Calu3 (cell line): ENCODE data around the gene SOX8. TPM values are rescaled to one million over a fixed set of nuclear protein-coding genes. Genes with fewer than 3 reads are reported as not detected.
A peak's percentile ranks its signal among the peaks of the same experiment; 100 is the strongest.

Source experiments
- Bru-seq: library from RNA; stranded (reverse); fragments of 400-500 nt; gene quantifications from one replicate; lab custom pipeline; 2021; lab: Mats Ljungman, UMichigan
- BruChase-seq, 2 experiments: library from RNA; stranded (reverse); fragments of 400-500 nt; gene quantifications; one replicate each; lab custom pipeline; 2021; lab: Mats Ljungman, UMichigan
- BruUV-seq: library from RNA; stranded (reverse); fragments of 400-500 nt; replicated peaks from 2 replicates; lab custom pipeline; 2021; lab: Mats Ljungman, UMichigan
- CTCF ChIA-PET: fragments of 300-600 bp; sonication (Branson Sonifier 250); formaldehyde crosslinking; loops from one replicate; lab custom pipeline; 2022; ENCODE audit warnings: antibody characterized with exemption; lab: Charles Lee
- DNase-seq: peaks from one replicate; pipeline ENCODE4 v3.0.0; 2022
- H3K27ac Mint-ChIP-seq: one replicate; pipeline ENCODE4 v1.8.0; 2022; ENCODE audit warnings: mixed read lengths; ENCODE audit not compliant: unreplicated experiment
- H3K27me3 Mint-ChIP-seq: one replicate; pipeline ENCODE4 v1.8.0; 2022; ENCODE audit warnings: mixed read lengths; ENCODE audit not compliant: unreplicated experiment
- H3K36me3 Mint-ChIP-seq: one replicate; pipeline ENCODE4 v1.8.0; 2022; ENCODE audit warnings: mild to moderate bottlenecking, moderate library complexity, mixed read lengths; ENCODE audit not compliant: insufficient read depth, unreplicated experiment
- H3K4me1 Mint-ChIP-seq: one replicate; pipeline ENCODE4 v1.8.0; 2022; ENCODE audit warnings: mild to moderate bottlenecking, low read depth, mixed read lengths; ENCODE audit not compliant: unreplicated experiment
- H3K4me3 Mint-ChIP-seq: one replicate; pipeline ENCODE4 v1.8.0; 2022; ENCODE audit warnings: mild to moderate bottlenecking, low read depth, moderate library complexity, mixed read lengths; ENCODE audit not compliant: unreplicated experiment
- H3K9me3 Mint-ChIP-seq: one replicate; pipeline ENCODE4 v1.8.0; 2022; ENCODE audit warnings: low read depth, mixed read lengths; ENCODE audit not compliant: unreplicated experiment
- intact Hi-C: fragments of 100-400 bp; cut with micrococcal nuclease; formaldehyde crosslinking; loops from one replicate; pipeline ENCODE4 v1.10.0; 2022; ENCODE audit not compliant: unreplicated experiment
- long read RNA-seq: library from polyadenylated mRNA; stranded (forward); transcript quantifications from one replicate; pipeline ENCODE4 v2.0.0, GENCODE V29; 2022
- total RNA-seq: library from RNA; stranded (reverse); gene quantifications from 2 replicates; pipeline ENCODE4 v1.2.3, GENCODE V29; 2022
- TF ChIP-seq, protein P1 (sequence below): fragments of 200-600 bp; IDR thresholded peaks from one replicate; pipeline ENCODE4 v1.8.0; 2022; ENCODE audit warnings: antibody characterized with exemption; ENCODE audit not compliant: unreplicated experiment

The SOX8 gene
- total RNA-seq (0.92 and 1.2 TPM in 2 replicates), Bru-seq, nascent RNA (percentile 17 among the genes with signal in this experiment), BruChase-seq, experiment 1, labeled RNA remaining after a 6-hour chase (percentile 30 among the genes with signal in this experiment), BruChase-seq, experiment 2, labeled RNA remaining after a 2-hour chase (percentile 34 among the genes with signal in this experiment)
- long read RNA-seq = 0 reads

DNA sequence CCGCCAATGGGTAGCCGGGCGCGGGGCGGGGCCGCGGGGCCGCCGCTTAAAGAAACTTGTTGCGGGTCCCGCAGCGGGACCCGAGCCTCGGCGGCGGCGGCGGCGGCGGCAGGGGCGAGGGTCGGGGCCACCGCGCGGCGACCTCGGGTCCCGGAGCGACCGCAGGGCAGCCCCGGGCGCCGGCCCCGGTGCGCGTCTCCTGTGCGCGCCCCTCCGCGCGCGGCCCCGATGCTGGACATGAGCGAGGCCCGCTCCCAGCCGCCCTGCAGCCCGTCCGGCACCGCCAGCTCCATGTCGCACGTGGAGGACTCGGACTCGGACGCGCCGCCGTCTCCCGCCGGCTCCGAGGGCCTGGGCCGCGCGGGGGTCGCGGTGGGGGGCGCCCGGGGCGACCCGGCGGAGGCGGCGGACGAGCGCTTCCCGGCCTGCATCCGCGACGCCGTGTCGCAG, at the start of gene SOX8:
TSS of gene SOX8 (plus strand) at position 76 of the 450 bp plus-strand sequence. CDS start at position 229, 153 bp downstream.
- DNase-seq = peak; percentile 50
- H3K36me3 Mint-ChIP-seq = peaks cover 6% of the 10 kb centered on the region
- peaks cover 73% of the 10 kb centered on the region for H3K27me3 Mint-ChIP-seq
- TF ChIP-seq, protein P1, sequence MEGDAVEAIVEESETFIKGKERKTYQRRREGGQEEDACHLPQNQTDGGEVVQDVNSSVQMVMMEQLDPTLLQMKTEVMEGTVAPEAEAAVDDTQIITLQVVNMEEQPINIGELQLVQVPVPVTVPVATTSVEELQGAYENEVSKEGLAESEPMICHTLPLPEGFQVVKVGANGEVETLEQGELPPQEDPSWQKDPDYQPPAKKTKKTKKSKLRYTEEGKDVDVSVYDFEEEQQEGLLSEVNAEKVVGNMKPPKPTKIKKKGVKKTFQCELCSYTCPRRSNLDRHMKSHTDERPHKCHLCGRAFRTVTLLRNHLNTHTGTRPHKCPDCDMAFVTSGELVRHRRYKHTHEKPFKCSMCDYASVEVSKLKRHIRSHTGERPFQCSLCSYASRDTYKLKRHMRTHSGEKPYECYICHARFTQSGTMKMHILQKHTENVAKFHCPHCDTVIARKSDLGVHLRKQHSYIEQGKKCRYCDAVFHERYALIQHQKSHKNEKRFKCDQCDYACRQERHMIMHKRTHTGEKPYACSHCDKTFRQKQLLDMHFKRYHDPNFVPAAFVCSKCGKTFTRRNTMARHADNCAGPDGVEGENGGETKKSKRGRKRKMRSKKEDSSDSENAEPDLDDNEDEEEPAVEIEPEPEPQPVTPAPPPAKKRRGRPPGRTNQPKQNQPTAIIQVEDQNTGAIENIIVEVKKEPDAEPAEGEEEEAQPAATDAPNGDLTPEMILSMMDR = no peak
- BruUV-seq = no TSS peak
- CTCF ChIA-PET = interaction anchor here (0.6 to 1.3 kb wide), 3 partner anchors 9 to 897 kb away, joined by 3 to 4 read pairs (median 3); no protein-coding TSS in a partner anchor
- H3K9me3 Mint-ChIP-seq = no peaks in the 10 kb centered on the region
- H3K4me3 Mint-ChIP-seq = peak within 1 kb of the TSS; percentile 97
- no peak within 1 kb of the TSS for H3K27ac Mint-ChIP-seq
- intact Hi-C loops = no loop called here
- peaks cover 20% of the 10 kb centered on the region for H3K4me1 Mint-ChIP-seq

DNA sequence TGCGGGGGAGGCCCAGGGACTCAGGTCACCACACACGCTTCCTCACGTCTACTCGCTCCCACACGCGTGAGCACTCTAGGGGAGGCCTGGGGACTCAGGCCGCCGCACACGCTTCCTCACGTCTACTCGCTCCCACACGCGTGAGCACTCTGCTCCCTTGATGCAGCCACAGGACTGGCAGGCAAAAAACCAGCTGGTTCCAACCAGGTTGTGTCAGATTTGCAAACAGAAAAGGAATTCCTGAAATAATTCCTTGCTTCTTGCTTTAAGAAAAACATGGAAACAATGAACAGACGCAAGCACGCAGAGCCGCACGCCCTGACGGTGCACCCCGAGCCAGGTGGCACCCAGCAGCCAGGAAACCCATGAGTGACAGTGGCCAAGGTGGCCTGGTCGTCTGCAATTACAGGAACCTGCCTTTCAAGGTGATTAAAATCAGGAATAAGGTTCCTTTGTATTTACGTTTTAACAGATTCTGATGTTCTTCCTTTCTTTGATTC, 48.7 kb upstream of the SOX8 start:
- no peak overlapping the region for H3K27ac Mint-ChIP-seq
- no peaks in the 10 kb centered on the region for H3K36me3 Mint-ChIP-seq
- H3K9me3 Mint-ChIP-seq = no peaks in the 10 kb centered on the region
- no peaks in the 10 kb centered on the region for H3K4me1 Mint-ChIP-seq
- DNase-seq = no peak
- intact Hi-C loops = no loop called here
- no TSS peak for BruUV-seq
- H3K4me3 Mint-ChIP-seq = no peak overlapping the region
- TF ChIP-seq, protein P1 = no peak
- H3K27me3 Mint-ChIP-seq = no peaks in the 10 kb centered on the region
- CTCF ChIA-PET = no interaction called here

DNA sequence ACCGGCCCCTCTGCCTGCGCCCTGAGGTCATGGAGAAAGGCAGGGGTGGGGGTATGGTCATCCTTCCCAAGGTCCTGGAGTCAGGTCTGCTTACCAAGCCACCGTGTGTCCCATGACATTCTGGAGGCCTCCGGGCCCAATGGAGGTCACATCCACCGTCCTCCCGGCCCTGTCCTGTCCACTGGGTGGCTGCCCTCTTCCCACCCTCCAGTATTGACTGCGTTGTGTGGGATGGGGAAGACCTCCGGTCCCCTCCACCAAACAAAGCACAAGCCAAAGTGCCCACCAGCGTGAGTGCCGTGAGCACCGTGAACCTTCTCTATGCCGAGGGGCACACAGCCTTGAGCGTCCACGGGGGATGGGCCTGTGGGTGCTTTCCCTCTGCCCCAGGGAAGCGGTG, 48.0 kb upstream of the SOX8 start:
- no TSS peak for BruUV-seq
- no peaks in the 10 kb centered on the region for H3K4me1 Mint-ChIP-seq
- H3K9me3 Mint-ChIP-seq = no peaks in the 10 kb centered on the region
- H3K27ac Mint-ChIP-seq = no peak overlapping the region
- H3K4me3 Mint-ChIP-seq = no peak overlapping the region
- no peak for DNase-seq
- intact Hi-C loops = no loop called here
- no peaks in the 10 kb centered on the region for H3K27me3 Mint-ChIP-seq
- CTCF ChIA-PET = interaction anchor here (0.6 kb wide), 1 partner anchor 258 kb away, joined by 4 read pairs; the partner anchor contains the start of gene RHBDL1
- TF ChIP-seq, protein P1 = no peak
- peaks cover 4% of the 10 kb centered on the region for H3K36me3 Mint-ChIP-seq

DNA sequence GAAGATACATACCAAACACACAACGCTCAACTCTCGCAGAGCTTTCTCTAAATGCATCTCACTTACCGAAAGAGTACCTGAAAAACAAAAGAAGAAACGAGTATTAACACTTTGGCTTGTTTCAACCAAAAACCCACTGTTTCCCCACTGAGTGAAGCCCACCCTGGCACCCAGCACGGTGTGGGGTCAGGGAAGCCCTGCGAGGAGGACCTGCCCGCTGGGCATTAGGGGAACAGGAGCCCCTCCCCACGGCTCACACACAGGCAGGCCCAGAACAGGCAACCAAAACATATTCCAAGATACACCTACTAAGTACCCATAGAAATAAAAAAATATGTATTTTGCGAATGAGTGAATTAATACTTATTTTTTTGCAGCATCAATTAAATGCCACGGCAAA, 47.4 kb upstream of the SOX8 start:
- CTCF ChIA-PET = interaction anchor here (0.6 kb wide), 1 partner anchor 258 kb away, joined by 4 read pairs; the partner anchor contains the start of gene RHBDL1
- no peak overlapping the region for H3K27ac Mint-ChIP-seq
- H3K4me1 Mint-ChIP-seq = no peaks in the 10 kb centered on the region
- no peaks in the 10 kb centered on the region for H3K9me3 Mint-ChIP-seq
- H3K36me3 Mint-ChIP-seq = peaks cover 5% of the 10 kb centered on the region
- H3K4me3 Mint-ChIP-seq = no peak overlapping the region
- H3K27me3 Mint-ChIP-seq = no peaks in the 10 kb centered on the region
- intact Hi-C loops = no loop called here
- TF ChIP-seq, protein P1 = no peak
- no peak for DNase-seq
- no TSS peak for BruUV-seq
